Activated CD4-positive, alpha-beta T cell treated with anti-CD3 and anti-CD28 coated beads, Interleukin-10, Interleukin-2, amounts not matched to agents 100 ng/mL and 50 ng/mL, durations not matched to agents 16 hours and 8 hours (primary cell): ENCODE results near the gene OTULINL.

ENCODE experiments used
- DNase-seq: peaks from one replicate; pipeline ENCODE4 v3.0.0-alpha.2; 2020

Gene OTULINL

GRCh38 chr5:14603141-14603540, 21.5 kb downstream of the OTULINL start:
- DNase-seq, result no peak

GRCh38 chr5:14607104-14607503, 25.5 kb downstream of the OTULINL start:
- DNase-seq, result no peak

- no peak for DNase-seq
These were observed 26.6 kb downstream of the OTULINL start for GRCh38 chr5:14608169-14608568.

- DNase-seq, result no peak
These were observed 30.1 kb downstream of the OTULINL start for GRCh38 chr5:14611737-14612136.

- no peak for DNase-seq
These were observed 32.9 kb downstream of the OTULINL start for GRCh38 chr5:14614490-14614889.

GRCh38 chr5:14615365-14615764, 33.8 kb downstream of the OTULINL start:
- DNase-seq, result no peak

- DNase-seq, result no peak
These were observed 35.8 kb downstream of the OTULINL start for GRCh38 chr5:14617441-14617840.

- no peak for DNase-seq
These were observed 45.7 kb downstream of the OTULINL start for GRCh38 chr5:14627270-14627669.

GRCh38 chr5:14628346-14628745, 46.8 kb downstream of the OTULINL start:
- DNase-seq, result peak; percentile 44

GRCh38 chr5:14630671-14631070, 49.1 kb downstream of the OTULINL start:
- DNase-seq, result no peak

- DNase-seq, result peak; percentile 23
These were observed 54.1 kb downstream of the OTULINL start for GRCh38 chr5:14635656-14636055.

- DNase-seq, result no peak
These were observed 59.2 kb downstream of the OTULINL start for GRCh38 chr5:14640765-14641164.

GRCh38 chr5:14644623-14645237, 63.1 kb downstream of the OTULINL start:
- DNase-seq, result no peak

- no peak for DNase-seq
These were observed 68.5 kb downstream of the OTULINL start for GRCh38 chr5:14650052-14650451.

GRCh38 chr5:14655146-14655741, 73.7 kb downstream of the OTULINL start:
- no peak for DNase-seq

GRCh38 chr5:14656898-14657297, 75.3 kb downstream of the OTULINL start:
- DNase-seq, result no peak

GRCh38 chr5:14659821-14660607, 78.4 kb downstream of the OTULINL start:
- no peak for DNase-seq

GRCh38 chr5:14660833-14661232, 79.2 kb downstream of the OTULINL start:
- DNase-seq, result no peak
